ENCODE measurements around the gene RECQL5. TPM values are rescaled to one million over a fixed set of nuclear protein-coding genes. Genes with fewer than 3 reads are reported as not detected.

The RECQL5 gene
- total and polyA plus RNA-seq, 7 experiments from 2014 or later: 12.4 to 76.5 (median 43.5) TPM

DNA sequence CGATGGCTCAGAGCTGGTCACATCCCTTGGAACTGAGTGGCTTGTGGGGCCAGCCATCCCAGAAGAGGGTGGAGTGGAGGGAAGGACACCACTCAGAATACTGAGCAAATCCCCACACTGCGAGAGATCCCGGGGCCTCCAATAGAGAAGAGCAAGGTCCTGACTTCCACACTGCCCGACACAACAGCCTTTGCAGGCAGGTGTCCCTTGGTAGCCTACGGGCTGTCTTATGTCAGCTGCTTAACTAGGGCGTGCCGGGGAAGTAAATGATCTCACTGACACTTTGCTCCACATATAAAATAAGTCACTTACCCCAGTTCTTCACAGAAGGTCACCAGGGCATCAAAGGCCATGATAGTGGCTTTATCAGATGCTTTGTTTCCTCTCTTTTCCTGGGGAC is 16.1 kb downstream of the RECQL5 start:
- H3K4me1 ChIP-seq (ENCODE audit: control insufficient read depth in 2 of 2, insufficient read depth in 2 of 2, low read length in 2 of 2): no peaks in the 10 kb centered on the region
- H3K36me3 ChIP-seq (ENCODE audit: control insufficient read depth in 2 of 3, insufficient read depth in 3 of 3, low read length in 3 of 3): peaks cover 0 to 50% (median 6%) of the 10 kb centered on the region in 3 experiments
- intact Hi-C loops (cut with micrococcal nuclease): no loop called here
- CTCF ChIA-PET: interaction anchor here (0.9 to 1.1 kb wide), 2 partner anchors 16 to 17 kb away, joined by 4 to 5 read pairs; partner anchors contain the start of genes RECQL5, SAP30BP and SMIM5
- POLR2A ChIA-PET: interaction anchor here (1.7 to 3.0 kb wide), 2 partner anchors 9 to 16 kb away, joined by 3 to 16 read pairs; partner anchors contain the start of genes RECQL5 and SAP30BP
- Mint-ChIP-seq H3K4me3 (no peak overlapping the region), H3K27me3 (no peaks in the 10 kb centered on the region), H3K9me3 (no peaks in the 10 kb centered on the region), H3K4me1 (peaks cover 3 to 16% (median 7%) of the 10 kb centered on the region in 7 donors), H3K27ac (no peak overlapping the region), H3K36me3 (peaks cover 0 to 44% (median 5%) of the 10 kb centered on the region in 5 donors)
- no peaks in the 10 kb centered on the region for H3K9me3 ChIP-seq (ENCODE audit: control insufficient read depth in 2 of 3, low read length in 3 of 3)
- ATAC-seq: no peak
- no peak overlapping the region for H3K4me3 ChIP-seq (ENCODE audit: low read length)
- no peak overlapping the region for H3K27ac ChIP-seq (ENCODE audit: low read depth, low read length)
- no peaks in the 10 kb centered on the region for H3K27me3 ChIP-seq (ENCODE audit: control insufficient read depth in 2 of 2, insufficient read depth in 2 of 2, low read length in 2 of 2)
- DNase-seq: no peak

- H3K9me3 ChIP-seq (ENCODE audit: control insufficient read depth in 2 of 3, low read length in 3 of 3): no peaks in the 10 kb centered on the region
- no peak overlapping the region for H3K4me3 ChIP-seq (ENCODE audit: low read length)
- intact Hi-C loops (cut with micrococcal nuclease): no loop called here
- no peak overlapping the region for H3K27ac ChIP-seq (ENCODE audit: low read depth, low read length)
- ChIA-PET CTCF (interaction anchor here (1.1 to 1.2 kb wide), 3 partner anchors 15 to 17 kb away, joined by 3 to 5 read pairs (median 3); partner anchors contain the start of genes RECQL5 and SAP30BP), POLR2A (no interaction called here)
- H3K36me3 Mint-ChIP-seq: peaks cover 0 to 44% (median 5%) of the 10 kb centered on the region in 5 donors
- peaks cover 0 to 42% (median 6%) of the 10 kb centered on the region in 3 experiments for H3K36me3 ChIP-seq (ENCODE audit: control insufficient read depth in 2 of 3, insufficient read depth in 3 of 3, low read length in 3 of 3)
- peaks cover 4 to 18% (median 10%) of the 10 kb centered on the region in 7 donors for H3K4me1 Mint-ChIP-seq
- no peaks in the 10 kb centered on the region for H3K4me1 ChIP-seq (ENCODE audit: control insufficient read depth in 2 of 2, insufficient read depth in 2 of 2, low read length in 2 of 2)
- H3K4me3 Mint-ChIP-seq: no peak overlapping the region
- no peak for DNase-seq
- H3K27me3 Mint-ChIP-seq: no peaks in the 10 kb centered on the region
- H3K27me3 ChIP-seq (ENCODE audit: control insufficient read depth in 2 of 2, insufficient read depth in 2 of 2, low read length in 2 of 2): no peaks in the 10 kb centered on the region
- no peaks in the 10 kb centered on the region for H3K9me3 Mint-ChIP-seq
- H3K27ac Mint-ChIP-seq: no peak overlapping the region
- no peak for ATAC-seq
Measured at GRCh38 chr17:75649687-75650086, 17.3 kb downstream of the RECQL5 start.

GRCh38 chr17:75647921-75648320 is 19.0 kb downstream of the RECQL5 start:
- H3K36me3 Mint-ChIP-seq: peaks cover 0 to 36% (median 5%) of the 10 kb centered on the region in 5 donors

GRCh38 chr17:75647061-75647460 is 19.9 kb downstream of the RECQL5 start:
- H3K4me1 ChIP-seq (ENCODE audit: control insufficient read depth in 2 of 2, insufficient read depth in 2 of 2, low read length in 2 of 2): no peaks in the 10 kb centered on the region
- ATAC-seq (no peak), DNase-seq (no peak)
- ChIA-PET CTCF (no interaction called here), POLR2A (no interaction called here)
- no peak overlapping the region for H3K27ac Mint-ChIP-seq
- H3K9me3 ChIP-seq (ENCODE audit: control insufficient read depth in 2 of 3, low read length in 3 of 3): no peaks in the 10 kb centered on the region
- H3K27ac ChIP-seq (ENCODE audit: low read depth, low read length): no peak overlapping the region
- no peaks in the 10 kb centered on the region for H3K27me3 ChIP-seq (ENCODE audit: control insufficient read depth in 2 of 2, insufficient read depth in 2 of 2, low read length in 2 of 2)
- H3K27me3 Mint-ChIP-seq: no peaks in the 10 kb centered on the region
- no peaks in the 10 kb centered on the region for H3K9me3 Mint-ChIP-seq
- peaks cover 0 to 44% (median 6%) of the 10 kb centered on the region in 3 experiments for H3K36me3 ChIP-seq (ENCODE audit: control insufficient read depth in 2 of 3, insufficient read depth in 3 of 3, low read length in 3 of 3)
- H3K4me1 Mint-ChIP-seq: peaks cover 0 to 14% (median 6%) of the 10 kb centered on the region in 7 donors
- no peak overlapping the region for H3K4me3 Mint-ChIP-seq
- peaks cover 0 to 35% (median 5%) of the 10 kb centered on the region in 5 donors for H3K36me3 Mint-ChIP-seq
- intact Hi-C loops (cut with micrococcal nuclease): no loop called here
- H3K4me3 ChIP-seq (ENCODE audit: low read length): no peak overlapping the region

More at GRCh38 chr17:75647921-75648320, 19.0 kb downstream of the RECQL5 start:
- no peak for DNase-seq
- Histone ChIP-seq H3K27me3 (ENCODE audit: control insufficient read depth in 2 of 2, insufficient read depth in 2 of 2, low read length in 2 of 2) (no peaks in the 10 kb centered on the region), H3K9me3 (ENCODE audit: control insufficient read depth in 2 of 3, low read length in 3 of 3) (no peaks in the 10 kb centered on the region), H3K36me3 (ENCODE audit: control insufficient read depth in 2 of 3, insufficient read depth in 3 of 3, low read length in 3 of 3) (peaks cover 0 to 47% (median 6%) of the 10 kb centered on the region in 3 experiments), H3K27ac (ENCODE audit: low read depth, low read length) (no peak overlapping the region), H3K4me1 (ENCODE audit: control insufficient read depth in 2 of 2, insufficient read depth in 2 of 2, low read length in 2 of 2) (no peaks in the 10 kb centered on the region), H3K4me3 (ENCODE audit: low read length) (no peak overlapping the region)
- Mint-ChIP-seq H3K4me1 (peaks cover 2 to 13% (median 7%) of the 10 kb centered on the region in 7 donors), H3K4me3 (no peak overlapping the region), H3K27ac (peak overlapping the region in 1 of 9 donors; percentile 32), H3K27me3 (no peaks in the 10 kb centered on the region), H3K9me3 (no peaks in the 10 kb centered on the region)
- ChIA-PET POLR2A (interaction anchor here (0.6 kb wide), 1 partner anchor 18 kb away, joined by 3 read pairs; no protein-coding TSS in a partner anchor), CTCF (no interaction called here)
- no peak for ATAC-seq
- intact Hi-C loops (cut with micrococcal nuclease): no loop called here

- no peaks in the 10 kb centered on the region for H3K9me3 ChIP-seq (ENCODE audit: control insufficient read depth in 2 of 3, low read length in 3 of 3)
- no peaks in the 10 kb centered on the region for H3K9me3 Mint-ChIP-seq
- H3K27me3 Mint-ChIP-seq: no peaks in the 10 kb centered on the region
- H3K4me3 ChIP-seq (ENCODE audit: low read length): no peak overlapping the region
- ChIA-PET CTCF (interaction anchor here (0.8 kb wide), 1 partner anchor 74 kb away, joined by 3 read pairs; the partner anchor contains the start of gene ITGB4), POLR2A (no interaction called here)
- ATAC-seq: no peak
- intact Hi-C loops (cut with micrococcal nuclease): no loop called here
- peak overlapping the region in 2 of 9 donors; percentile 46 to 56 for H3K27ac Mint-ChIP-seq
- H3K4me1 Mint-ChIP-seq: peaks cover 0 to 14% (median 6%) of the 10 kb centered on the region in 7 donors
- no peak overlapping the region for H3K4me3 Mint-ChIP-seq
- no peak for DNase-seq
- H3K27ac ChIP-seq (ENCODE audit: low read depth, low read length): no peak overlapping the region
- H3K36me3 ChIP-seq (ENCODE audit: control insufficient read depth in 2 of 3, insufficient read depth in 3 of 3, low read length in 3 of 3): peaks cover 0 to 48% (median 6%) of the 10 kb centered on the region in 3 experiments
- H3K27me3 ChIP-seq (ENCODE audit: control insufficient read depth in 2 of 2, insufficient read depth in 2 of 2, low read length in 2 of 2): no peaks in the 10 kb centered on the region
- no peaks in the 10 kb centered on the region for H3K4me1 ChIP-seq (ENCODE audit: control insufficient read depth in 2 of 2, insufficient read depth in 2 of 2, low read length in 2 of 2)
- peaks cover 0 to 35% (median 5%) of the 10 kb centered on the region in 5 donors for H3K36me3 Mint-ChIP-seq
Measured at GRCh38 chr17:75646638-75646992, 20.3 kb downstream of the RECQL5 start.

- Mint-ChIP-seq H3K27me3 (no peaks in the 10 kb centered on the region), H3K27ac (peak overlapping the region in 4 of 9 donors; percentile 10 to 82 (median 34)), H3K4me1 (peaks cover 0 to 14% (median 6%) of the 10 kb centered on the region in 7 donors), H3K36me3 (peaks cover 0 to 35% (median 5%) of the 10 kb centered on the region in 5 donors), H3K9me3 (no peaks in the 10 kb centered on the region), H3K4me3 (no peak overlapping the region)
- Histone ChIP-seq H3K27me3 (ENCODE audit: control insufficient read depth in 2 of 2, insufficient read depth in 2 of 2, low read length in 2 of 2) (no peaks in the 10 kb centered on the region), H3K4me1 (ENCODE audit: control insufficient read depth in 2 of 2, insufficient read depth in 2 of 2, low read length in 2 of 2) (no peaks in the 10 kb centered on the region), H3K27ac (ENCODE audit: low read depth, low read length) (no peak overlapping the region), H3K4me3 (ENCODE audit: low read length) (no peak overlapping the region), H3K36me3 (ENCODE audit: control insufficient read depth in 2 of 3, insufficient read depth in 3 of 3, low read length in 3 of 3) (peaks cover 0 to 50% (median 6%) of the 10 kb centered on the region in 3 experiments), H3K9me3 (ENCODE audit: control insufficient read depth in 2 of 3, low read length in 3 of 3) (no peaks in the 10 kb centered on the region)
- ChIA-PET POLR2A (no interaction called here), CTCF (interaction anchor here (0.8 to 1.3 kb wide), 2 partner anchors 11 to 75 kb away, joined by 3 to 4 read pairs; partner anchors contain the start of gene ITGB4)
- peak; percentile 80 for ATAC-seq
- no peak for DNase-seq
- intact Hi-C loops (cut with micrococcal nuclease): no loop called here
Measured at GRCh38 chr17:75645889-75646637, 20.9 kb downstream of the RECQL5 start.

Data from naive thymus-derived CD4-positive, alpha-beta T cell (primary cell).